ENCODE measurements around the gene CAMK2A.

CAMK2A gene

DNA sequence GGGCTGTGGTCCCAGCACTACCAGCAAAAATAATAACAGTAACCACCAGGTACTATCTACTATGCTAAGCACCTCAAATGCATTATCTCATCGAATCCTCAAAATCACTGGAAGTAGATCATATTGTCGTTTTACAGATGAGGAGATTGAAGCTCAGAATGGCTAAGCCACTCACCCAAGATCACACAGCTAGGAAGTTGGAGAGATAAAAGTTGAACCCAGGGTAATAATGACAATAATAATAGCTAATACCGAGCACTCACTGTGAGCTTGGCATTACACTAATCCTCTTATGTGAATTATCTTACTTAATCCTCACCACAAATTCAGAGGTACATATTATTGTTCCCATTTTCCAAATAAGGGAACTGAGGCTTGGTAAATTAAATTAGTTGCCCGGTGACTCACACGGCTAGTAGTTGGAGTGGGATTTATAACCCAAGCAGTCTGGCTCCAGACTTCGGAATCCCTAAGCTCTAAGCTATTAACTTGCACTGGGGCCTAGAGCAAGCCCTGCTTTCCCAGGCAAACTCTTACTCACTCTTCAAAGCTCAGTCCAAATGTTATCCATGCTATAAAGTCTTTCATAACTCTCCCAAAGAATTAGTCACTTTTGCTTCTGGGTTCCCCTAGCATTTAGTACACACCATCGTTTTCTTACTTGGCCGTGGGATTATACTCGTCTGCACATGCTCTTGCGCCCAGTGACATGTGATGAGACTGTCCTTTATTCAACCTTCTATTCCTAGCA, 9.3 kb upstream of the CAMK2A start:
- TF ChIP-seq, protein P1, sequence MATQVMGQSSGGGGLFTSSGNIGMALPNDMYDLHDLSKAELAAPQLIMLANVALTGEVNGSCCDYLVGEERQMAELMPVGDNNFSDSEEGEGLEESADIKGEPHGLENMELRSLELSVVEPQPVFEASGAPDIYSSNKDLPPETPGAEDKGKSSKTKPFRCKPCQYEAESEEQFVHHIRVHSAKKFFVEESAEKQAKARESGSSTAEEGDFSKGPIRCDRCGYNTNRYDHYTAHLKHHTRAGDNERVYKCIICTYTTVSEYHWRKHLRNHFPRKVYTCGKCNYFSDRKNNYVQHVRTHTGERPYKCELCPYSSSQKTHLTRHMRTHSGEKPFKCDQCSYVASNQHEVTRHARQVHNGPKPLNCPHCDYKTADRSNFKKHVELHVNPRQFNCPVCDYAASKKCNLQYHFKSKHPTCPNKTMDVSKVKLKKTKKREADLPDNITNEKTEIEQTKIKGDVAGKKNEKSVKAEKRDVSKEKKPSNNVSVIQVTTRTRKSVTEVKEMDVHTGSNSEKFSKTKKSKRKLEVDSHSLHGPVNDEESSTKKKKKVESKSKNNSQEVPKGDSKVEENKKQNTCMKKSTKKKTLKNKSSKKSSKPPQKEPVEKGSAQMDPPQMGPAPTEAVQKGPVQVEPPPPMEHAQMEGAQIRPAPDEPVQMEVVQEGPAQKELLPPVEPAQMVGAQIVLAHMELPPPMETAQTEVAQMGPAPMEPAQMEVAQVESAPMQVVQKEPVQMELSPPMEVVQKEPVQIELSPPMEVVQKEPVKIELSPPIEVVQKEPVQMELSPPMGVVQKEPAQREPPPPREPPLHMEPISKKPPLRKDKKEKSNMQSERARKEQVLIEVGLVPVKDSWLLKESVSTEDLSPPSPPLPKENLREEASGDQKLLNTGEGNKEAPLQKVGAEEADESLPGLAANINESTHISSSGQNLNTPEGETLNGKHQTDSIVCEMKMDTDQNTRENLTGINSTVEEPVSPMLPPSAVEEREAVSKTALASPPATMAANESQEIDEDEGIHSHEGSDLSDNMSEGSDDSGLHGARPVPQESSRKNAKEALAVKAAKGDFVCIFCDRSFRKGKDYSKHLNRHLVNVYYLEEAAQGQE (IDR thresholded peaks at IDR 0.05; ENCODE audit: insufficient read depth in 1 of 2, low read depth in 2 of 2, low read length in 2 of 2): no peak
- TF ChIP-seq SIN3A (IDR thresholded peaks at IDR 0.05; ENCODE audit: borderline replicate concordance, insufficient read depth, low read length) (no peak), FOXP2 (optimal IDR thresholded peaks at IDR 0.05; ENCODE audit: borderline replicate concordance, extremely low read depth, extremely low read length, insufficient read depth) (no peak)

DNA sequence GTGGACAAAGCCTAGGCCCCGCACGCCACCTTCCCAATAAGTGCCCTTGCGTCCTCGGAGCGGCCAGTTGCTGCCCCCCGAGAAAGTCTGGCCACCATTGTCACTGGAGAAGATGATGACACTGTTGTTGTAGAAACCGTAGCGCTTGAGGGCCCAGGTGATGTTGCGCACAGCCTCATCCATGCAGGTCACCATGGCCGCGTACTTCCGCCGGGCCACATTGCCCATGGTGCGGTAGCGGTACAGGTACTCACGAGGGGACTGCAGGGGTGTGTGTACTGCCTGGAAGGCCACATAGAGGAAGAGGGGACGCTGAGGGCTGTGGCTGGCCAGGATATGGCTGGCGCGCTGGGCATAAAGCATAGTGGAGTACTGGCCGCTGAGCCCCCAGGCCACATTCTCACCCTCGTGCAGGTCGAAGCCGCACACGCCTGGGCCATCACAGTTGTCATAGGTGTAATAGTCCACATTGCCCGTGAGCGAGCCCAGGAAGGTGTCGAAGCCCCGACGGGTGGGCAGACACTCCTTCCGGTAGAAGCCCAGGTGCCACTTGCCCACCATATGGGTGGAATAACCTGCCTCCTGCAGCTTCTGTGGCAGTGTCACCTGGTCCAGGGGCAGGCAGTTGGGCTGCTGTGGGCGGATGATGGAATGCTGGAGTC, 8.5 kb upstream of the CAMK2A start:
- TF ChIP-seq TAF1 (IDR thresholded peaks at IDR 0.05; ENCODE audit: borderline replicate concordance, insufficient read depth, low read length) (no peak), POLR2AphosphoS5 (IDR thresholded peaks at IDR 0.05; ENCODE audit: low read depth, low read length) (no peak), SIN3A (IDR thresholded peaks at IDR 0.05; ENCODE audit: borderline replicate concordance, insufficient read depth, low read length) (no peak), FOXP2 (optimal IDR thresholded peaks at IDR 0.05; ENCODE audit: borderline replicate concordance, extremely low read depth, extremely low read length, insufficient read depth) (no peak)
- TF ChIP-seq, protein P1 (IDR thresholded peaks at IDR 0.05; ENCODE audit: insufficient read depth in 1 of 2, low read depth in 2 of 2, low read length in 2 of 2): no peak

DNA sequence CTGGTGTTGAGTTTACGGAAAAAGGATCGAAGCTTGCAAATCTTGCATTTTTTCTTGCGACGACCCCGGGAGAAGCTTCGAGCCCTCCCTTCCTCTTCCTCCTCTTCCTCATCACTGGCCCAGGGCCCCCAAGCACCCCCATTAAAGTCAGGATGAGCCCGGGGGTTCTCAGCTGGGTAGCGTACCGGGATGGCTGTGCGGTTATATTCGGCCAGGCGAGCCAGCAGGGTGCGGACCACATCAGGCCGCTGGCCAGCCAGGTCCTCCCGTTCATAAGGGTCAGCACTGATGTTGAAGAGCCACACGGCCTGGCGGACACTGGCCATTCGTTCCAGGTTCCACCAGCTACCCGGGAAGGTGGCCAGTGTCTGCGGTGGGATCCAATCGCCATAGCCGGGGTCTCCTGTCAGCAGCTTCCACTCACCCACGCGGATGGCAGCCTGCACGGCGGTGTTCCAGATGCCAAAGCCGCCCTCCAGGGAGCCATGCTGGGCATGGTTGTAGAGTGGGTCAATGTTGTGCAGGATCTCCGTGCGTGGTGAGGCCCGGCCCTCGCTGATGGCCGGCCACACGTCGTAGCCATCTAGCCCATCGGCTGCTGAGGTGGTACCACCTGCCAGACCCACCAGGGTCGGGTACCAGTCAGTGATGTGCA, 7.8 kb upstream of the CAMK2A start:
- TF ChIP-seq FOXP2 (optimal IDR thresholded peaks at IDR 0.05; ENCODE audit: borderline replicate concordance, extremely low read depth, extremely low read length, insufficient read depth) (no peak), TAF1 (IDR thresholded peaks at IDR 0.05; ENCODE audit: borderline replicate concordance, insufficient read depth, low read length) (no peak), SIN3A (IDR thresholded peaks at IDR 0.05; ENCODE audit: borderline replicate concordance, insufficient read depth, low read length) (no peak), POLR2AphosphoS5 (IDR thresholded peaks at IDR 0.05; ENCODE audit: low read depth, low read length) (no peak)
- TF ChIP-seq, protein P1 (IDR thresholded peaks at IDR 0.05; ENCODE audit: insufficient read depth in 1 of 2, low read depth in 2 of 2, low read length in 2 of 2): no peak

DNA sequence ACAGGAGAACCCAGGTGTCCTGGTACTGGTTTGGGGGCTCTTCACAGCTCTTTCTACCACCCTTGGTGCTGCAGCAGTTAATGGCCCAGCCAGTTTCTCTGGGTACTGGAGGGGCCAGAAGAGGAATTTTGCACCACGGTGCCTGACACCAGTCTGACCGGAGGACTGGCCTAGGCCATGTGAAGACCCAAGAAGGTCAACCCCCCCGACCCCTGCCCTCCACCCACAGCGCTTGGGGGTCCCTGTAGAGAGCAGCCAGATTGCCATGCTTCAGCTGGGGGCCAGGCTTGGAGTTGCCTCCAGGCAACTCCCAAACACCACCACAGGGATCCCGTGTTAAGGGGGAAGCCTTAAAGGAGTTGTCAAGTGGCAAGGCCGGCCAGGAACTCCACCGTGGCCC, 6.9 kb upstream of the CAMK2A start:
- no peak for TF ChIP-seq POLR2AphosphoS5 (IDR thresholded peaks at IDR 0.05; ENCODE audit: low read depth, low read length)
- TF ChIP-seq TAF1 (IDR thresholded peaks at IDR 0.05; ENCODE audit: borderline replicate concordance, insufficient read depth, low read length): no peak
- no peak for TF ChIP-seq FOXP2 (optimal IDR thresholded peaks at IDR 0.05; ENCODE audit: borderline replicate concordance, extremely low read depth, extremely low read length, insufficient read depth)
- TF ChIP-seq, protein P1 (IDR thresholded peaks at IDR 0.05; ENCODE audit: insufficient read depth in 1 of 2, low read depth in 2 of 2, low read length in 2 of 2): no peak
- no peak for TF ChIP-seq SIN3A (IDR thresholded peaks at IDR 0.05; ENCODE audit: borderline replicate concordance, insufficient read depth, low read length)

All from PFSK-1 (cell line).